Colonic mucosa (tissue), 4 donors: ENCODE measurements around the gene RAB4B. TPM values are rescaled to one million over a fixed set of nuclear protein-coding genes. Genes with fewer than 3 reads are reported as not detected.

Experiments used
- DNase-seq: peaks from one replicate; pipeline ENCODE4 v3.0.0-alpha.2; 2020
- H3K27ac ChIP-seq: fragments of 200-600 bp; one replicate; pipeline ENCODE4 v1.8.0; 2021
- H3K27me3 ChIP-seq: fragments of 200-600 bp; one replicate; pipeline ENCODE4 v1.8.0; 2021
- H3K36me3 ChIP-seq: fragments of 200-600 bp; one replicate; pipeline ENCODE4 v1.8.0; 2021
- H3K4me1 ChIP-seq: fragments of 200-600 bp; one replicate; pipeline ENCODE4 v1.8.0; 2021; ENCODE audit warnings: mild to moderate bottlenecking
- H3K4me3 ChIP-seq: fragments of 200-600 bp; one replicate; pipeline ENCODE4 v1.8.0; 2021
- H3K9ac ChIP-seq, 2 donors: one replicate each; pipeline ENCODE4 v1.7.0; 2013; ENCODE audit warnings: control low read depth in 2 of 2, low read depth in 2 of 2, low read length in 2 of 2
- H3K9me3 ChIP-seq: fragments of 200-600 bp; one replicate; pipeline ENCODE4 v1.8.0; 2021
- intact Hi-C: fragments of 100-400 bp; cut with DNase I; formaldehyde crosslinking; loops from one replicate; pipeline ENCODE4 v1.14.1; 2022
- total RNA-seq, 2 donors: library from RNA; stranded (reverse); fragmentation: NEBNext Ultra II Directional in 1 of 2; extraction: Animal tissue kit (Norgen Biotek cat#: 25700) in 1 of 2; gene quantifications; one replicate each; pipeline ENCODE4 v1.2.1, GENCODE V29; 2021
- TF ChIP-seq, protein P1 (sequence below): fragments of 200-600 bp; IDR thresholded peaks from one replicate; pipeline ENCODE4 v1.8.0; 2022; ENCODE audit warnings: antibody characterized with exemption, mild to moderate bottlenecking
- donor health status: healthy.
- donor health status: DM: no; HTN: no; CAD: no.
- donor health status: DM: no; HTN: no; CAD: no.

RAB4B gene
- total RNA-seq, 2 donors from 2014 or later, result 42.3 to 53.4 TPM

DNA sequence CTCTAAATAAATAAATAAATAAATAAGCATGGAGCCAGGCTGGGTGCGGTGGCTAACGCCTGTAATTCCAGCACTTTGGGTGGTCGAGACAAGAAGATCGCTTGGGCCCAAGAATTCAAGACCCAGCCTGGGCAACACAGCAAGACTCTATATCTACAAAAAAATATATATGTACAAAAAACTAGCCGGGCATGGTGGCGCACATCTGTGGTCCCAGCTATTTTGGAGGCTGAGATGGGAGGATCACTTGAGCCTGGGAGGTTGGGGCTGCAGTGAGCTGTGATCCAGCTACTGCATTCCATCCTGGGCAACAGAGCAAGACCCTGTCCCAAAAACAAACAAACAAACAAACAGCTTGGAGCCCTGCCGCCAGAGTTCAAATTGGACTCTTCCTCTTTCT, 30.5 kb upstream of the RAB4B start:
- H3K4me1 ChIP-seq, result peaks cover 5% of the 10 kb centered on the region
- no peaks in the 10 kb centered on the region for H3K27me3 ChIP-seq
- no peaks in the 10 kb centered on the region for H3K9me3 ChIP-seq
- no peak overlapping the region for H3K9ac ChIP-seq
- TF ChIP-seq, protein P1, sequence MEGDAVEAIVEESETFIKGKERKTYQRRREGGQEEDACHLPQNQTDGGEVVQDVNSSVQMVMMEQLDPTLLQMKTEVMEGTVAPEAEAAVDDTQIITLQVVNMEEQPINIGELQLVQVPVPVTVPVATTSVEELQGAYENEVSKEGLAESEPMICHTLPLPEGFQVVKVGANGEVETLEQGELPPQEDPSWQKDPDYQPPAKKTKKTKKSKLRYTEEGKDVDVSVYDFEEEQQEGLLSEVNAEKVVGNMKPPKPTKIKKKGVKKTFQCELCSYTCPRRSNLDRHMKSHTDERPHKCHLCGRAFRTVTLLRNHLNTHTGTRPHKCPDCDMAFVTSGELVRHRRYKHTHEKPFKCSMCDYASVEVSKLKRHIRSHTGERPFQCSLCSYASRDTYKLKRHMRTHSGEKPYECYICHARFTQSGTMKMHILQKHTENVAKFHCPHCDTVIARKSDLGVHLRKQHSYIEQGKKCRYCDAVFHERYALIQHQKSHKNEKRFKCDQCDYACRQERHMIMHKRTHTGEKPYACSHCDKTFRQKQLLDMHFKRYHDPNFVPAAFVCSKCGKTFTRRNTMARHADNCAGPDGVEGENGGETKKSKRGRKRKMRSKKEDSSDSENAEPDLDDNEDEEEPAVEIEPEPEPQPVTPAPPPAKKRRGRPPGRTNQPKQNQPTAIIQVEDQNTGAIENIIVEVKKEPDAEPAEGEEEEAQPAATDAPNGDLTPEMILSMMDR, result no peak
- no peaks in the 10 kb centered on the region for H3K36me3 ChIP-seq
- intact Hi-C loops, result no loop called here
- H3K27ac ChIP-seq, result no peak overlapping the region
- DNase-seq, result no peak
- H3K4me3 ChIP-seq, result no peak overlapping the region

DNA sequence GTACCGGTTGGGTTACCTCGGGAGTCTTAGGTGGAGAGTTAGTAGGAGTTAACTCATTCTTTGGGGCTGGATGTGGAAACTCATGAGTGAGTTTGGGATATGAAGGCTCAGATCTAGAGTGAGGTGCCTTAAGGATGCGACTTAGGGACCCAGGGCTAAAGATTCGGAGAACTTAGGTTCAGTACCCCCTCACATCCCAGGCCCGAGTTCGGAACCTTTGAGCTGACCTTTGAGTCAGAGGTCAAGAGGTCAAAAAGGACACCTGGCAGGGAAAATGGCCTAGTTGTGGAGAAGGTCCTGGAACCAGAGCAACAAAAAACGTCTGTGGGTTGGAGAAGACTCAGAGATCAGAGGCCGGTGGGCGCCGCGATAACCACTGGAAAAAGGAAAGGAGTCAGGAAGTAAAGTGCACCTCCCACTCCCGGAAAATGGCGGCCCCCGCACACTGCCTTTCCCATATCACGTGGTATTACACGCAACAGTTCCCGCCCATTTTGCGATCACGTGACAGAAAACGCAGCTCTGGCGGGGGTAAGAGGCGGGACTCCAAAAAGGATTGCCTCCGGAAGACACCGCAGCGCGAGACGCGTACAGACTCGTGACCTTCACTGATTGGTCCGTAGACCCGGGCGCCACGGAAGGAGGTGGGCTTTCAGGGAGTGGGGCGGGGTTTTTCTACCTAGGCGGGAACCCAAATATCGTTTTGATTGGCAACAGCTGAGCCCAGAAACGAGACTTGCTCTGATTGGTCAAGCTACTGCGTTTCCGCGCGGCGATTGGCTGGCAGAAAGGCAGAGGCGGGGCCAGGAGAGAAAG, 27.8 kb upstream of the RAB4B start, which contains the start of gene ACTMAP:
Gene ACTMAP, minus strand, starts transcription at position 420 of the 816 bp plus-strand sequence. CDS start 674 bp downstream, outside the sequence.
- Histone ChIP-seq H3K9me3 (no peaks in the 10 kb centered on the region), H3K4me3 (peak within 1 kb of the TSS; percentile 51), H3K36me3 (no peaks in the 10 kb centered on the region), H3K4me1 (peaks cover 11% of the 10 kb centered on the region), H3K9ac (peak within 1 kb of the TSS; percentile 72 to 98), H3K27me3 (no peaks in the 10 kb centered on the region), H3K27ac (peak within 1 kb of the TSS; percentile 88)
- intact Hi-C loops, result no loop called here
- TF ChIP-seq, protein P1, result no peak
- DNase-seq, result peak; percentile 100

DNA sequence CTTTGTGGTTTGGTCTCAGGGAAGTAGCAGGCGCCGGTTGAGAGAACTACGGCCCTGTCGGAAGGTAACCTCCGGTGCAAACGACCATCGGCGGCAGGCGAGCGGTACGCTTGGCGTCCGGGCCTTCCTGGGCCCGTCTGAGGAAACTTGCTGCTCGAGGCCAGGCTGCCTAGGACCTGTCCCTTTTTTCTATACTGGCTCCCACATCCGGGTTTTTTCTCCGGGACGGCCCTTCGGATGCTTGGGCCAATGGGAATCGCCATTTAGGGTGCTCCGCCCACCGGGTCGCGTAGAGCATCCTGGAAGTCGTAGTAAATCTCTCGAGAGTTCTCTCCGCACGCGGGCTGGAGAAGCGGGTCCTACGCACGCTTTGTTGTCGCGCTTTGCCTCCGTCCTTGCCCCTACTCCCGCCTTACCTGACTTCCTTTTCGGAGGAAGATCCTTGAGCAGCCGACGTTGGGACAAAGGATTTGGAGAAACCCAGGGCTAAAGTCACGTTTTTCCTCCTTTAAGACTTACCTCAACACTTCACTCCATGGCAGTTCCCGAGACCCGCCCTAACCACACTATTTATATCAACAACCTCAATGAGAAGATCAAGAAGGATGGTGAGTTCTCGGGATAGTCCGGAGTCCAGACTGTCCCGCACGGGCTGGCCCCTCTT, 27.0 kb upstream of the RAB4B start, which contains the start of gene SNRPA:
Gene SNRPA, plus strand, starts transcription at position 330 of the 664 bp plus-strand sequence. Its CDS starts 206 bp downstream, at position 536.
- intact Hi-C loops, result no loop called here
- TF ChIP-seq, protein P1, result no peak

DNA sequence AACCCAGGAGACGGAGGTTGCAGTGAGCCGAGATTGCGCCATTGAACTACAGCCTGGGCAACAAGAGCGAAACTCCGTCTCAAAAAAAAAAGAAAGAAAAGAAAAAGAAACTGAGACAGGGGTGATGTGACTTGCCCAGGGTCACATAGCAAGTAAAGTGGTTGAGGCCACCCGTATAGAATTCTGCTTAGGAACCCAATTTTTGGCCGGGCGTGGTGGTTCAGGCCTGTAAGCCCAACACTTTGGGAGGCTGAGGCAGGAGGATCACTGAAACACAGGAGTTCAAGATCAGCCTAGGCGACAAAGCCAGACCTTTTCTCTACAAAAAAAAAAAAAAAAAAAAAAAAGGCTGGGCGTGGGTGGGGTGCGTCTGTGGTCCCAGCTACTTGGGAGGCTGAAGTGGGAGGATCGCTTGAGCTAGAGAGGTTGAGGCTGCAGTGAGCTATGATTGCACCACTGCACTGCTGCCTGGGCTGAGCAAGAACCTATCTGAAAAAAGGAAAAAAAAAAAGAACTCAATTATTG, 25.7 kb upstream of the RAB4B start:
- no peaks in the 10 kb centered on the region for H3K9me3 ChIP-seq
- peak overlapping the region; percentile 51 for H3K4me3 ChIP-seq
- H3K4me1 ChIP-seq, result peaks cover 14% of the 10 kb centered on the region
- H3K9ac ChIP-seq, result peak overlapping the region; percentile 72 to 98
- intact Hi-C loops, result no loop called here
- no peak for DNase-seq
- TF ChIP-seq, protein P1, result no peak
- H3K36me3 ChIP-seq, result no peaks in the 10 kb centered on the region
- peak overlapping the region; percentile 88 for H3K27ac ChIP-seq
- H3K27me3 ChIP-seq, result no peaks in the 10 kb centered on the region

More for the DNA sequence above, 27.0 kb upstream of the RAB4B start, which contains the start of gene SNRPA:
- peak within 1 kb of the TSS; percentile 72 to 98 for H3K9ac ChIP-seq
- H3K4me1 ChIP-seq, result peaks cover 14% of the 10 kb centered on the region
- peak within 1 kb of the TSS; percentile 88 for H3K27ac ChIP-seq
- H3K36me3 ChIP-seq, result no peaks in the 10 kb centered on the region
- H3K9me3 ChIP-seq, result no peaks in the 10 kb centered on the region
- H3K4me3 ChIP-seq, result peak within 1 kb of the TSS; percentile 51
- no peaks in the 10 kb centered on the region for H3K27me3 ChIP-seq
- peak; percentile 97 for DNase-seq

DNA sequence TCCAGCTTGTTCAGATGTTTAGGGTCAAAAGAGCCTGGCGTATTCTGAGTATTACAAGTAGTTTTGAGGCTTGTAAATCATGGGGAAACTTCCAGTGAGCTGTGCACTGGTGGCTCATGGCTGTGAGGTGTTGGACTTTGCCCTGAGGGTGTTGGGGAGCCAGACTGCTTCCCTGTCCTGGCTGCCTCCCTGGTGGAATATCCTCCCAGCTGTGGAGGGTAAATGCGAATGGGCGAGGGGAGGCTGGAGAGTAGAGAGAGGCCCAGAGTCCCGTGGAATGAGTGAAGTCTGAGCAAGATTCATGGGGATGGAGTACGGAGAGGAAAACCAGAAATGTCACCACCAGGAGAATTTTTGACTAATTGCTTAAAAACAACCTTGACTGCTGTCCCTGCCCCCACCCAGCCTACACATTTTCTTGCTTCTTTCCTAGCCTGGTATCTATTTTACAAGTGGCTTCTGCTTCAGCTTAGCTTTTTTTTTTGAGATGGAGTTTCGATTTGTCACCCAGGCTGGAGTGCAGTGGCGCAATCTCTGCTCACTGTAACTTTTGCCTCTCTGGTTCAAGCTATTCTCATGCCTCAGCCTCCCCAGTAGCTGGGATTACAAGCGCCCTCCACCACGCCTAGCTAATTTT, 23.3 kb upstream of the RAB4B start:
- H3K9ac ChIP-seq, result peak overlapping the region; percentile 60 to 65
- H3K36me3 ChIP-seq, result peaks cover 4% of the 10 kb centered on the region
- DNase-seq, result peak; percentile 82
- intact Hi-C loops, result no loop called here
- peak overlapping the region; percentile 4 for H3K4me3 ChIP-seq
- peak overlapping the region; percentile 86 for H3K27ac ChIP-seq
- TF ChIP-seq, protein P1, result no peak
- H3K27me3 ChIP-seq, result no peaks in the 10 kb centered on the region
- H3K9me3 ChIP-seq, result no peaks in the 10 kb centered on the region
- peaks cover 10% of the 10 kb centered on the region for H3K4me1 ChIP-seq
